ENCODE results near the gene MRPL3.

DNA sequence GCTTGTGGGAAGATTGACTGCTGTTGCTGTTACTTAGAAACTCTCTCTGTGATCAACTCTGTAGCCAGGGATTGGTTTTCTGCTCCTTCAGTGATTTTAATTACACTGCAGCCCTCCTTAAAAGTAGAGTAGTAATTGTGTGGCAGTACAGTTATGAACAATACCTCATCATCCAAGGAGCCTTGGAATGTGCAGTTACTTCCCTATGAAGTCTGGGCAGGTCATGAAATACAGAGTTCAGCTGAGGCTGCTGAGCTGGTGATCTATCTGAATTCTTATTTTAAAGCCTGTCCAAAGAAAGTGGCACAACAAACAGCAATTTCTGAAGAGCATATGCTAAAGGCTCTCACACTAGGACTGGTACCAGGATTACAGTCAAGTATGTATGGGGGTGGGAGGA is 37.4 kb upstream of the MRPL3 start:
- TF ChIP-seq ATF1 (CRISPR knock-in tag; IDR thresholded peaks at IDR 0.05) (no peak), KAT7 (CRISPR knock-in tag; IDR thresholded peaks at IDR 0.05; ENCODE audit: borderline replicate concordance) (no peak), CREB1 (CRISPR knock-in tag; IDR thresholded peaks at IDR 0.05) (no peak), TEAD4 (CRISPR knock-in tag; IDR thresholded peaks at IDR 0.05) (no peak), JUN (CRISPR knock-in tag; IDR thresholded peaks at IDR 0.05) (no peak), FOXJ3 (CRISPR knock-in tag; IDR thresholded peaks at IDR 0.05; ENCODE audit: borderline replicate concordance) (no peak), NFYB (CRISPR knock-in tag; conservative IDR thresholded peaks at IDR 0.05; ENCODE audit: low read depth) (no peak)
- TF ChIP-seq, protein P1, sequence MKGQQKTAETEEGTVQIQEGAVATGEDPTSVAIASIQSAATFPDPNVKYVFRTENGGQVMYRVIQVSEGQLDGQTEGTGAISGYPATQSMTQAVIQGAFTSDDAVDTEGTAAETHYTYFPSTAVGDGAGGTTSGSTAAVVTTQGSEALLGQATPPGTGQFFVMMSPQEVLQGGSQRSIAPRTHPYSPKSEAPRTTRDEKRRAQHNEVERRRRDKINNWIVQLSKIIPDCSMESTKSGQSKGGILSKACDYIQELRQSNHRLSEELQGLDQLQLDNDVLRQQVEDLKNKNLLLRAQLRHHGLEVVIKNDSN (CRISPR knock-in tag; IDR thresholded peaks at IDR 0.05): no peak
- TF ChIP-seq, protein P2, sequence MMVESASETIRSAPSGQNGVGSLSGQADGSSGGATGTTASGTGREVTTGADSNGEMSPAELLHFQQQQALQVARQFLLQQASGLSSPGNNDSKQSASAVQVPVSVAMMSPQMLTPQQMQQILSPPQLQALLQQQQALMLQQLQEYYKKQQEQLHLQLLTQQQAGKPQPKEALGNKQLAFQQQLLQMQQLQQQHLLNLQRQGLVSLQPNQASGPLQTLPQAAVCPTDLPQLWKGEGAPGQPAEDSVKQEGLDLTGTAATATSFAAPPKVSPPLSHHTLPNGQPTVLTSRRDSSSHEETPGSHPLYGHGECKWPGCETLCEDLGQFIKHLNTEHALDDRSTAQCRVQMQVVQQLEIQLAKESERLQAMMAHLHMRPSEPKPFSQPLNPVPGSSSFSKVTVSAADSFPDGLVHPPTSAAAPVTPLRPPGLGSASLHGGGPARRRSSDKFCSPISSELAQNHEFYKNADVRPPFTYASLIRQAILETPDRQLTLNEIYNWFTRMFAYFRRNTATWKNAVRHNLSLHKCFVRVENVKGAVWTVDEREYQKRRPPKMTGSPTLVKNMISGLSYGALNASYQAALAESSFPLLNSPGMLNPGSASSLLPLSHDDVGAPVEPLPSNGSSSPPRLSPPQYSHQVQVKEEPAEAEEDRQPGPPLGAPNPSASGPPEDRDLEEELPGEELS (CRISPR knock-in tag; IDR thresholded peaks at IDR 0.05): no peak
- TF ChIP-seq, protein P3, sequence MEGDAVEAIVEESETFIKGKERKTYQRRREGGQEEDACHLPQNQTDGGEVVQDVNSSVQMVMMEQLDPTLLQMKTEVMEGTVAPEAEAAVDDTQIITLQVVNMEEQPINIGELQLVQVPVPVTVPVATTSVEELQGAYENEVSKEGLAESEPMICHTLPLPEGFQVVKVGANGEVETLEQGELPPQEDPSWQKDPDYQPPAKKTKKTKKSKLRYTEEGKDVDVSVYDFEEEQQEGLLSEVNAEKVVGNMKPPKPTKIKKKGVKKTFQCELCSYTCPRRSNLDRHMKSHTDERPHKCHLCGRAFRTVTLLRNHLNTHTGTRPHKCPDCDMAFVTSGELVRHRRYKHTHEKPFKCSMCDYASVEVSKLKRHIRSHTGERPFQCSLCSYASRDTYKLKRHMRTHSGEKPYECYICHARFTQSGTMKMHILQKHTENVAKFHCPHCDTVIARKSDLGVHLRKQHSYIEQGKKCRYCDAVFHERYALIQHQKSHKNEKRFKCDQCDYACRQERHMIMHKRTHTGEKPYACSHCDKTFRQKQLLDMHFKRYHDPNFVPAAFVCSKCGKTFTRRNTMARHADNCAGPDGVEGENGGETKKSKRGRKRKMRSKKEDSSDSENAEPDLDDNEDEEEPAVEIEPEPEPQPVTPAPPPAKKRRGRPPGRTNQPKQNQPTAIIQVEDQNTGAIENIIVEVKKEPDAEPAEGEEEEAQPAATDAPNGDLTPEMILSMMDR (IDR thresholded peaks at IDR 0.05): no peak
- TF ChIP-seq, protein P4, sequence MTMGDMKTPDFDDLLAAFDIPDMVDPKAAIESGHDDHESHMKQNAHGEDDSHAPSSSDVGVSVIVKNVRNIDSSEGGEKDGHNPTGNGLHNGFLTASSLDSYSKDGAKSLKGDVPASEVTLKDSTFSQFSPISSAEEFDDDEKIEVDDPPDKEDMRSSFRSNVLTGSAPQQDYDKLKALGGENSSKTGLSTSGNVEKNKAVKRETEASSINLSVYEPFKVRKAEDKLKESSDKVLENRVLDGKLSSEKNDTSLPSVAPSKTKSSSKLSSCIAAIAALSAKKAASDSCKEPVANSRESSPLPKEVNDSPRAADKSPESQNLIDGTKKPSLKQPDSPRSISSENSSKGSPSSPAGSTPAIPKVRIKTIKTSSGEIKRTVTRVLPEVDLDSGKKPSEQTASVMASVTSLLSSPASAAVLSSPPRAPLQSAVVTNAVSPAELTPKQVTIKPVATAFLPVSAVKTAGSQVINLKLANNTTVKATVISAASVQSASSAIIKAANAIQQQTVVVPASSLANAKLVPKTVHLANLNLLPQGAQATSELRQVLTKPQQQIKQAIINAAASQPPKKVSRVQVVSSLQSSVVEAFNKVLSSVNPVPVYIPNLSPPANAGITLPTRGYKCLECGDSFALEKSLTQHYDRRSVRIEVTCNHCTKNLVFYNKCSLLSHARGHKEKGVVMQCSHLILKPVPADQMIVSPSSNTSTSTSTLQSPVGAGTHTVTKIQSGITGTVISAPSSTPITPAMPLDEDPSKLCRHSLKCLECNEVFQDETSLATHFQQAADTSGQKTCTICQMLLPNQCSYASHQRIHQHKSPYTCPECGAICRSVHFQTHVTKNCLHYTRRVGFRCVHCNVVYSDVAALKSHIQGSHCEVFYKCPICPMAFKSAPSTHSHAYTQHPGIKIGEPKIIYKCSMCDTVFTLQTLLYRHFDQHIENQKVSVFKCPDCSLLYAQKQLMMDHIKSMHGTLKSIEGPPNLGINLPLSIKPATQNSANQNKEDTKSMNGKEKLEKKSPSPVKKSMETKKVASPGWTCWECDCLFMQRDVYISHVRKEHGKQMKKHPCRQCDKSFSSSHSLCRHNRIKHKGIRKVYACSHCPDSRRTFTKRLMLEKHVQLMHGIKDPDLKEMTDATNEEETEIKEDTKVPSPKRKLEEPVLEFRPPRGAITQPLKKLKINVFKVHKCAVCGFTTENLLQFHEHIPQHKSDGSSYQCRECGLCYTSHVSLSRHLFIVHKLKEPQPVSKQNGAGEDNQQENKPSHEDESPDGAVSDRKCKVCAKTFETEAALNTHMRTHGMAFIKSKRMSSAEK (CRISPR knock-in tag; IDR thresholded peaks at IDR 0.05; ENCODE audit: borderline replicate concordance): no peak
- TF ChIP-seq, protein P5, sequence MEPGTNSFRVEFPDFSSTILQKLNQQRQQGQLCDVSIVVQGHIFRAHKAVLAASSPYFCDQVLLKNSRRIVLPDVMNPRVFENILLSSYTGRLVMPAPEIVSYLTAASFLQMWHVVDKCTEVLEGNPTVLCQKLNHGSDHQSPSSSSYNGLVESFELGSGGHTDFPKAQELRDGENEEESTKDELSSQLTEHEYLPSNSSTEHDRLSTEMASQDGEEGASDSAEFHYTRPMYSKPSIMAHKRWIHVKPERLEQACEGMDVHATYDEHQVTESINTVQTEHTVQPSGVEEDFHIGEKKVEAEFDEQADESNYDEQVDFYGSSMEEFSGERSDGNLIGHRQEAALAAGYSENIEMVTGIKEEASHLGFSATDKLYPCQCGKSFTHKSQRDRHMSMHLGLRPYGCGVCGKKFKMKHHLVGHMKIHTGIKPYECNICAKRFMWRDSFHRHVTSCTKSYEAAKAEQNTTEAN (CRISPR knock-in tag; IDR thresholded peaks at IDR 0.05): no peak
- TF ChIP-seq, protein P6, sequence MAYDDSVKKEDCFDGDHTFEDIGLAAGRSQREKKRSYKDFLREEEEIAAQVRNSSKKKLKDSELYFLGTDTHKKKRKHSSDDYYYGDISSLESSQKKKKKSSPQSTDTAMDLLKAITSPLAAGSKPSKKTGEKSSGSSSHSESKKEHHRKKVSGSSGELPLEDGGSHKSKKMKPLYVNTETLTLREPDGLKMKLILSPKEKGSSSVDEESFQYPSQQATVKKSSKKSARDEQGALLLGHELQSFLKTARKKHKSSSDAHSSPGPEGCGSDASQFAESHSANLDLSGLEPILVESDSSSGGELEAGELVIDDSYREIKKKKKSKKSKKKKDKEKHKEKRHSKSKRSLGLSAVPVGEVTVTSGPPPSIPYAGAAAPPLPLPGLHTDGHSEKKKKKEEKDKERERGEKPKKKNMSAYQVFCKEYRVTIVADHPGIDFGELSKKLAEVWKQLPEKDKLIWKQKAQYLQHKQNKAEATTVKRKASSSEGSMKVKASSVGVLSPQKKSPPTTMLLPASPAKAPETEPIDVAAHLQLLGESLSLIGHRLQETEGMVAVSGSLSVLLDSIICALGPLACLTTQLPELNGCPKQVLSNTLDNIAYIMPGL (CRISPR knock-in tag; IDR thresholded peaks at IDR 0.05): no peak

Measured in WTC11 (cell line).